HG03045 (cell line): ENCODE data around the gene BCL3.

Experiments used
- ATAC-seq: cut with Tn5 transposase; IDR thresholded peaks from one replicate; pipeline ENCODE4 v1.9.1; 2021; ENCODE audit warnings: mild to moderate bottlenecking, moderate library complexity; ENCODE audit not compliant: unreplicated experiment

Gene BCL3

DNA sequence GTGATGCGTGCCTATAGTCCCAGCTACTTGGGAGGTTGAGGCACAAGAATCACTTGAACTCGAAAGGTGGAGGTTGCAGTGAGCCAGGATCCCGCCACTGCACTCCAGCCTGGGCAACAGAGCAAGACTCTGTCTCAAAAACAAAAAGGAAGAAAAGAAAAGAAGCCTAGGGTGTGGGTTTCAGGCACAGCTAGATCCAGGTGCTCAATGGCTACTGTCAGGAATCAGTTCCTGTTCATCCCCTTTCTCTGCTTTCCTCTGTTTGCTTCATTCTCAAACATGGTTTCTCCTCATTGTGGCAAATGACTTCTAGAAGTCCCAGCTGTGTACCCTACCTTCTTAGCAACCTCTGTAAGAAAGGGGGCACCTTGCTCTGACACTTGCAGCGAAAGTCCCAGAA is 35.0 kb downstream of the BCL3 start:
- ATAC-seq: no peak

GRCh38 chr19:44785271-44785670 is 36.8 kb downstream of the BCL3 start:
- ATAC-seq: no peak

DNA sequence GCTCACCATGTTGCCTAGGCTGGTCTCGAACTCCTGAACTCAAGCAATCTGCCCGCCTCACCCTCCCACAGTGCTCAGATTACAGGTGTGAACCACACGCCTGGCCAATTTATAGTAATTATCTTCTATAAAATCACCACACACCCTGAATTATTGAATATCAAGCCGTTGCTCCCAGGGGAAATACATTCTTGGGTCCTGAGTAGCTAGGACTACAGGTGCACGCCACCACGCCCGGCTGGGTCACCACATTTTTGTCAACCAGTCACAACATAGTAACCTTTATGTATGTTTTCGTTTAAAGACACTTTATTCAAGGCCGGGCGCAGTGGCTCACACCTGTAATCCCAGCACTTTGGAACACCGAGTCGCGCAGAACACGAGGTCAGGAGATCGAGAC is 37.5 kb downstream of the BCL3 start:
- ATAC-seq: no peak

DNA sequence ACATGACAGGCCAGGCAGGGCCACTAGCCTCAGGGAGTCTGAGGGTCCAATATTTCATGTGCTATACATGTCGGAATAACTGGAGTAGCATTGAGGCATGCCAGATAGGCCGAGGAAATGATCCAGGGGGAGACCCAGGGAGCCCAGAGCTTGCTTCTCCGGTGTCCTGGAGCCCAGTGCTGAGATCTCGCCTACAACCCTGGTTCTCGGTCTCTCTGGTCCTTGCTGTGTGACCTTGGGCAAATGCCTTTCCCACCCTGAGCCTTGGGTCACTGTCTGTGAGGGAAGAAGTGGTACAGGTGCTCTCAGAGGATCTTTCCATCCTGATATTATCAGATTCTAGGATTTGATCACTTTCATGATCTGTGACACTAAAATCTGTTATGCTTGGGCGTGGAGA is 40.5 kb downstream of the BCL3 start:
- no peak for ATAC-seq

- no peak for ATAC-seq
These were observed 41.5 kb downstream of the BCL3 start for GRCh38 chr19:44789943-44790483.

GRCh38 chr19:44792281-44792680 is 43.8 kb downstream of the BCL3 start:
- ATAC-seq: no peak

DNA sequence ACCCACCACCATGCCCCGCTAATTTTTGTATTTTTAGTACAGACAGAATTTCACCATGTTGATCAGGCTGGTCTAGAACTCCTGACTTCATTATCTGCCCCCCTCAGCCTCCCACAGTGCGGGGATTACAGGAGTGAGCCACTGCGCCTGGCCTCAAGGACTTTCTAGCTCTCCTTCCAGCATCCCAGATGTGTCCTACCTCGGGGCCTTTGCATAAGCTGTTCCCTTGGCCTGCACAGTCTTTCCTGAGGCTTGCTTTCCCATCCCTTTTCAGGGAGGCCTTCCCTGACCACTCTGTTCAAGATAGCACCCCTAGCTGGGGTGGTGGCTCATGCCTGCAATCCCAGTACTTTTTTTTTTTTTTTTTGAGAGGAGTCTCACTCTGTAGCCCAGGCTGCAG is 46.1 kb downstream of the BCL3 start:
- no peak for ATAC-seq

- ATAC-seq: no peak
These were observed 47.0 kb downstream of the BCL3 start for GRCh38 chr19:44795398-44795987.

DNA sequence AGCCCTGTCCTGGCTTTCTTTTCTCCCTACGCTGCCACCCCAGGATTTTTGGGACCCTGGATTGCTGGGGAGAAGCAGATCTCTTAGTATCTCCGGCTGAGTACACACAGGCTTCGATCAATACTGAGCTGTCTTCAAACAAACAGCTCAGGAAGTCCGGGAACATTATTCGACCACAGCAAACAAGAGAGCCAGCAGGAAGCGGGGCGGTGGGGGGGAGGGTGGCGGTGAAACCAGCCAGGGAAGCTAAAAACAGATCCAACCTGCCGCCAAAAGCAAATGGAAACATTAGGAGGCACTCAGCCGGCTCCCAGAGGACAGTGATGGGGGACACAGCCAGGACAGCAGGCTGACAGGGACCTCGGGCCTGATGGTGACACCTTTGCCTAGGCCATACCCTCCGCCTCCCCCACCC is 48.2 kb downstream of the BCL3 start:
- ATAC-seq: no peak

- ATAC-seq: no peak
These were observed 51.3 kb downstream of the BCL3 start for GRCh38 chr19:44799627-44800346.

DNA sequence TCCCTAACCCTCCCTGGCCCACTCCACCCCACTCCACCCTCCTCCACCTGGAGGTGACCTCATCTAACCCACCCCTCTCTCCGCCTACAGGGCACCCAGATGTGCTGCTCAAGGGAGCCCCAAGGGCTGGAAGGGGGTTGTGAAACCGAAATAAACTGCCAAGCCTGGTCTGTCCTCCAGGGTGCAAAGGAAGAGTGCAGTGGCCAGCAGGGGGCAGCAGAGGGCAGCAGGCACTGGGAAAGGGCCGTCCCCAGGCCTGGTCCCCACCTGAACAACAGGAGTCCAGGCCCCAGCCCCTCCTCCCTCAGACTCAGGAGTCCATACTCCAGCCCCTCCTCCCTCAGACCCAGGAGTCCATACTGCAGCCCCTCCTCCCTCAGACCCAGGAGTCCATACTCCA is 52.0 kb downstream of the BCL3 start:
- ATAC-seq: no peak

DNA sequence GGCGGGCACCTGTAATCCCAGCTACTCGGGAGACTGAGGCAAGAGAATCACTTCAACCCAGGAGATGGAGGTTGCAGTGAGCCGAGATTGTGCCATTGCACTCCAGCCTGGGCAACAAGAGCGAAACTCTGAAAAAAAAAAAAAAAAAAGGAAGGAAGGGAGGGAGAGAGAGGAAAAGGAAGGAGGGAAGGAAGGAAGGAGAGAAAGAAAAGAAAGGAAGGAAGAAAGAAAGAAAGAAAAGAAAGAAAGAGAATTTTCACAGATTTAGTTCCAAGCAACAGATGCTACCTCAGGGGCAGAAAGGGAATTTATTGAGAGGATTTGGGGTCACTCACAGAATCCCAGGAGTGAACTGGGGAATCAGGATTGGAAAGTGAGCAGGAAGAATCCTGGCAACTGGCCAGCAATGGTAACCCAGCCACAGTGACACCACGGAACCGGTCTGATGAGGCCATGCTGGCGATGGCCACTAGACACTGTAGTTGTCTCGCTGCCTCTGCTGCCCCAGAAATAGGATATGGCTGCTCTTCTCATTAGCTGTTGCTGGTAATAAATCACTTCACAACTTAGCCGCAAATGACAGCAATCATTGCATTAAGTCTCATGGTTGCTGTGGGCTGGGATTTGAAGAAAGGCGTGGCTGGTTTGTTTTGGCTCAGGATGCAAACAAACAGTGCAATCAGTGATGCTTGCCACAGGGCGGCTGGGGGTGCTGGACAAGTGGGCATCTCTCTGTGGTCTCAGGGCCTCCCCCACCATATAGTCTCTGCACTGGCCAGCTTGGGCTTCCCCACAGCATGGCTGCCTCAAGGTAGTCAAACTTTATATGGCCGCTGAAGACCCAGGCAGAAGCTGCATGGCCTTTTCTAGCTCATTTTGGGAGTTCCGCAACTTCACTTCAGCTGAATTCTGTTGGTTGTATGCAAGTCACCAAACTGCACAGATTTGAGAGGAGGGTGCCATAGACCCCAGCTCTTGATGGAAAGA is 55.2 kb downstream of the BCL3 start:
- no peak for ATAC-seq

GRCh38 chr19:44806291-44806690 is 57.8 kb downstream of the BCL3 start:
- no peak for ATAC-seq

DNA sequence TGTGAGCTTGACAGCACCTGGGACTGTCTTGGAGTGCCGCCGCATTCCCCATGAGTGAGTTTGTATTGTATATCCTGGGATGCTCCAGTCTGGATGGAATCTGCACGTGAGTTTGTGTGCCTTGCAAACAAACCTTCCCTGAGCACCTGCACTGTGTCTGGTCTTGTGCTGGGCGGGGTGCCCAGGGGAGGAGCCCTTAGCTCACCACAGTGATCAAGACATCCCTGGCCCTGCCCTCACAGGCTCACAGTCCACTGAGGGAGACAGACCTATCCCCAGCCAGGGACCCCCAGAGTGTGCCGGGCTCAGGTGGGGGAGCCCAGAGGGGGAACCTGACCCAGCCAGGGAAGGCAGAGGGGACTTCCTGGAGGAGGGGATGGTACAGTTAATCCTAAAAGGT is 58.7 kb downstream of the BCL3 start:
- no peak for ATAC-seq

- no peak for ATAC-seq
These were observed 59.3 kb downstream of the BCL3 start for GRCh38 chr19:44807652-44808462.

DNA sequence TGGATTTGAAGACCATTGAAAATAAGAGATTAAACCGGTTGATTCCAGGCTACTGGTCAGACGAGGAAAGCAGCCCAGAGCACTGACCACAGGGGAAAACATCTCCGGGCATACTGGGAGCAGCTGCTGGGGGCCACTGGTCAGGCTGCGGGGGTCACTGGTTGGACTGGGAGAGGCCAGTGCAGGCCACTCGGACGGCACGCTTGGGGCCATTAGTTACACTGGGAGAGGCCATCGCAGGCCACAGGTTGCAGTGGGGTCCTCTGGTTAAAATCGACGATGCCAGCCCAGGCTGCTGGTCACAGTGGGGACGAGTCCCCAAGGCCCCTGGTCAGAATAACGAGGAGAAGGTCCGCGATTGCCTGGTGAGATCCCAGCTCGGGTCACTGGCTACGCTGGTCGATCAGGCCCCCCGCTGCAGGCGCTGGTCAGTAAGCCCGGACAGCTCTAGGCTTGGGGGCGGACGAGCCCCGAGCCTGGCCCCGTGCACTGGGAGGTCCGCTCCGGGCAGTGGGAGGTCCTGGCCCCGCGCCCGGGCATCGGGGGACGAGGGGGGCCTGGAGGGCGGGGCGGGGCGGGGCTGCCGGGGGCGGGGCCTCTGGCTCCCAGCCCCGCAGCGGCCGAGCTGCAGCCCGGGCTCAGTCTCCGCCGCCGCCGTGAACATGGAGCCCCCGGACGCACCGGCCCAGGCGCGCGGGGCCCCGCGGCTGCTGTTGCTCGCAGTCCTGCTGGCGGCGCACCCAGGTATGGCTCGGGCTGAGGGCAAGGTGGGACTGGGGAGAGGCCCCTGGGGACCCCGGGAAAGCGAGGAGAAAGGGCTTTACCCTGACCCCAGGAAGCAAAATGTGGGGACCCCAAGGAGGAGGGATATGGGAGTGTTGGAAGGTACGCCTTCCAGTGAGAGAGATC is 60.2 kb downstream of the BCL3 start, which contains the start of gene BCAM:
Gene BCAM (plus strand): TSS at position 641 of the 909 bp plus-strand sequence. CDS start 22 bp downstream, at position 663.
- no peak for ATAC-seq
